ENCODE data around the gene NRXN3. TPM values are rescaled to one million over a fixed set of nuclear protein-coding genes. Genes with fewer than 3 reads are reported as not detected.

The NRXN3 gene
- total and polyA plus RNA-seq, 2 experiments from 2014 or later = 1.0 to 1.8 TPM

- TF ChIP-seq JUNB (IDR thresholded peaks at IDR 0.05; ENCODE audit: unreplicated experiment) = no peak
- TF ChIP-seq STAT1 (IDR thresholded peaks at IDR 0.05; ENCODE audit: unreplicated experiment) = no peak
- TF ChIP-seq, protein P1, sequence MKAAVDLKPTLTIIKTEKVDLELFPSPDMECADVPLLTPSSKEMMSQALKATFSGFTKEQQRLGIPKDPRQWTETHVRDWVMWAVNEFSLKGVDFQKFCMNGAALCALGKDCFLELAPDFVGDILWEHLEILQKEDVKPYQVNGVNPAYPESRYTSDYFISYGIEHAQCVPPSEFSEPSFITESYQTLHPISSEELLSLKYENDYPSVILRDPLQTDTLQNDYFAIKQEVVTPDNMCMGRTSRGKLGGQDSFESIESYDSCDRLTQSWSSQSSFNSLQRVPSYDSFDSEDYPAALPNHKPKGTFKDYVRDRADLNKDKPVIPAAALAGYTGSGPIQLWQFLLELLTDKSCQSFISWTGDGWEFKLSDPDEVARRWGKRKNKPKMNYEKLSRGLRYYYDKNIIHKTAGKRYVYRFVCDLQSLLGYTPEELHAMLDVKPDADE (IDR thresholded peaks at IDR 0.05) = no peak
- no peak for TF ChIP-seq NANOG (IDR thresholded peaks at IDR 0.05; ENCODE audit: borderline replicate concordance)
- TF ChIP-seq, protein P2, sequence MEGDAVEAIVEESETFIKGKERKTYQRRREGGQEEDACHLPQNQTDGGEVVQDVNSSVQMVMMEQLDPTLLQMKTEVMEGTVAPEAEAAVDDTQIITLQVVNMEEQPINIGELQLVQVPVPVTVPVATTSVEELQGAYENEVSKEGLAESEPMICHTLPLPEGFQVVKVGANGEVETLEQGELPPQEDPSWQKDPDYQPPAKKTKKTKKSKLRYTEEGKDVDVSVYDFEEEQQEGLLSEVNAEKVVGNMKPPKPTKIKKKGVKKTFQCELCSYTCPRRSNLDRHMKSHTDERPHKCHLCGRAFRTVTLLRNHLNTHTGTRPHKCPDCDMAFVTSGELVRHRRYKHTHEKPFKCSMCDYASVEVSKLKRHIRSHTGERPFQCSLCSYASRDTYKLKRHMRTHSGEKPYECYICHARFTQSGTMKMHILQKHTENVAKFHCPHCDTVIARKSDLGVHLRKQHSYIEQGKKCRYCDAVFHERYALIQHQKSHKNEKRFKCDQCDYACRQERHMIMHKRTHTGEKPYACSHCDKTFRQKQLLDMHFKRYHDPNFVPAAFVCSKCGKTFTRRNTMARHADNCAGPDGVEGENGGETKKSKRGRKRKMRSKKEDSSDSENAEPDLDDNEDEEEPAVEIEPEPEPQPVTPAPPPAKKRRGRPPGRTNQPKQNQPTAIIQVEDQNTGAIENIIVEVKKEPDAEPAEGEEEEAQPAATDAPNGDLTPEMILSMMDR (conservative IDR thresholded peaks at IDR 0.05; ENCODE audit: low read depth in 2 of 2) = no peak
- no peak for TF ChIP-seq EZH2phosphoT487 (IDR thresholded peaks at IDR 0.05; ENCODE audit: unreplicated experiment)
These were observed 448.2 kb downstream of the NRXN3 start (continued) for GRCh38 chr14:78618368-78618767.

GRCh38 chr14:78627114-78627513 is 456.9 kb downstream of the NRXN3 start:
- H3K27ac Mint-ChIP-seq = no peak overlapping the region
- no peaks in the 10 kb centered on the region for H3K9me3 Mint-ChIP-seq
- H3K36me3 Mint-ChIP-seq (ENCODE audit: low read depth) = no peaks in the 10 kb centered on the region
- Histone ChIP-seq H3K27ac (ENCODE audit: low read depth) (no peak overlapping the region), H3K4me2 (no peak overlapping the region), H3K4me3 (no peak overlapping the region), H2AFZ (no peak overlapping the region), H3F3A (replicated peaks; ENCODE audit: low read depth) (no peaks in the 10 kb centered on the region), H3K79me2 (replicated peaks; ENCODE audit: insufficient read depth) (no peaks in the 10 kb centered on the region), H3K9me2 (ENCODE audit: insufficient read depth) (0 out of 2 replicates have a peak, but pooled peaks cover 3% of the 10 kb centered on the region), H3K36me3 (ENCODE audit: insufficient read depth) (no peaks in the 10 kb centered on the region), H3K4me1 (ENCODE audit: insufficient read depth) (no peaks in the 10 kb centered on the region), H3K27me3 (ENCODE audit: insufficient read depth) (no peaks in the 10 kb centered on the region), H4K20me1 (replicated peaks; ENCODE audit: insufficient read depth) (no peaks in the 10 kb centered on the region)
- 0 out of 3 replicates have a peak, but pooled peaks cover 2% of the 10 kb centered on the region for H3K4me1 Mint-ChIP-seq
- ATAC-seq (no peak), DNase-seq (ENCODE audit: low spot score) (no peak)
- H3K27me3 Mint-ChIP-seq (ENCODE audit: insufficient read depth, low read depth, poor library complexity) = peaks cover 4% of the 10 kb centered on the region
- no peak overlapping the region for H3K4me3 Mint-ChIP-seq
- TF ChIP-seq, protein P3, sequence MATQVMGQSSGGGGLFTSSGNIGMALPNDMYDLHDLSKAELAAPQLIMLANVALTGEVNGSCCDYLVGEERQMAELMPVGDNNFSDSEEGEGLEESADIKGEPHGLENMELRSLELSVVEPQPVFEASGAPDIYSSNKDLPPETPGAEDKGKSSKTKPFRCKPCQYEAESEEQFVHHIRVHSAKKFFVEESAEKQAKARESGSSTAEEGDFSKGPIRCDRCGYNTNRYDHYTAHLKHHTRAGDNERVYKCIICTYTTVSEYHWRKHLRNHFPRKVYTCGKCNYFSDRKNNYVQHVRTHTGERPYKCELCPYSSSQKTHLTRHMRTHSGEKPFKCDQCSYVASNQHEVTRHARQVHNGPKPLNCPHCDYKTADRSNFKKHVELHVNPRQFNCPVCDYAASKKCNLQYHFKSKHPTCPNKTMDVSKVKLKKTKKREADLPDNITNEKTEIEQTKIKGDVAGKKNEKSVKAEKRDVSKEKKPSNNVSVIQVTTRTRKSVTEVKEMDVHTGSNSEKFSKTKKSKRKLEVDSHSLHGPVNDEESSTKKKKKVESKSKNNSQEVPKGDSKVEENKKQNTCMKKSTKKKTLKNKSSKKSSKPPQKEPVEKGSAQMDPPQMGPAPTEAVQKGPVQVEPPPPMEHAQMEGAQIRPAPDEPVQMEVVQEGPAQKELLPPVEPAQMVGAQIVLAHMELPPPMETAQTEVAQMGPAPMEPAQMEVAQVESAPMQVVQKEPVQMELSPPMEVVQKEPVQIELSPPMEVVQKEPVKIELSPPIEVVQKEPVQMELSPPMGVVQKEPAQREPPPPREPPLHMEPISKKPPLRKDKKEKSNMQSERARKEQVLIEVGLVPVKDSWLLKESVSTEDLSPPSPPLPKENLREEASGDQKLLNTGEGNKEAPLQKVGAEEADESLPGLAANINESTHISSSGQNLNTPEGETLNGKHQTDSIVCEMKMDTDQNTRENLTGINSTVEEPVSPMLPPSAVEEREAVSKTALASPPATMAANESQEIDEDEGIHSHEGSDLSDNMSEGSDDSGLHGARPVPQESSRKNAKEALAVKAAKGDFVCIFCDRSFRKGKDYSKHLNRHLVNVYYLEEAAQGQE (IDR thresholded peaks at IDR 0.05; ENCODE audit: unreplicated experiment) = no peak
- TF ChIP-seq EZH2phosphoT487 (IDR thresholded peaks at IDR 0.05; ENCODE audit: unreplicated experiment) = no peak
- no peak for TF ChIP-seq POLR2AphosphoS5 (IDR thresholded peaks at IDR 0.05; ENCODE audit: low read depth)
- no peak for TF ChIP-seq NANOG (IDR thresholded peaks at IDR 0.05; ENCODE audit: borderline replicate concordance)
- no peak for TF ChIP-seq ZNF114 (CRISPR knock-in tag; IDR thresholded peaks at IDR 0.05)
- TF ChIP-seq, protein P1 (IDR thresholded peaks at IDR 0.05) = no peak
- TF ChIP-seq ZNF331 (CRISPR knock-in tag; IDR thresholded peaks at IDR 0.05; ENCODE audit: low read depth) = no peak
- no peak for TF ChIP-seq EZH2 (IDR thresholded peaks at IDR 0.05; ENCODE audit: low read depth, unreplicated experiment)

All from GM23338 (cell line).